GM23248 (cell line): ENCODE data around the gene PLA2G12B. TPM values are rescaled to one million over a fixed set of nuclear protein-coding genes. Genes with fewer than 3 reads are reported as not detected.

ENCODE experiments used
- DNase-seq: peaks from one replicate; pipeline ENCODE4 v3.0.0-alpha.2; 2015
- H2AFZ ChIP-seq: fragments of 200-600 bp; sonication (generic); 2 replicates; pipeline ENCODE4 v1.6.1; 2016; ENCODE audit warnings: antibody characterized with exemption
- H3F3A ChIP-seq: fragments of 200-600 bp; sonication (generic); 2 replicates; pipeline ENCODE4 v1.6.1; 2016; ENCODE audit warnings: mild to moderate bottlenecking, antibody characterized with exemption, mixed run types; ENCODE audit not compliant: insufficient read depth
- H3K27ac ChIP-seq: fragments of 200-600 bp; sonication (generic); 2 replicates; pipeline ENCODE4 v1.5.1; 2016; ENCODE audit warnings: mild to moderate bottlenecking
- H3K27me3 ChIP-seq: fragments of 200-600 bp; sonication (generic); replicated peaks from 2 replicates; pipeline ENCODE4 v1.6.1; 2016; ENCODE audit warnings: mild to moderate bottlenecking; ENCODE audit not compliant: insufficient read depth
- H3K36me3 ChIP-seq: fragments of 200-600 bp; sonication (generic); 2 replicates; pipeline ENCODE4 v1.6.1; 2016; ENCODE audit warnings: low read depth, mild to moderate bottlenecking
- H3K4me1 ChIP-seq: fragments of 200-600 bp; sonication (generic); 2 replicates; pipeline ENCODE4 v1.6.1; 2016; ENCODE audit warnings: mild to moderate bottlenecking; ENCODE audit not compliant: insufficient read depth
- H3K4me2 ChIP-seq: fragments of 200-600 bp; sonication (generic); one replicate; pipeline ENCODE4 v1.6.1; 2016; ENCODE audit warnings: mild to moderate bottlenecking; ENCODE audit not compliant: unreplicated experiment
- H3K4me3 ChIP-seq: fragments of 200-600 bp; sonication (generic); 2 replicates; pipeline ENCODE4 v1.5.1; 2016; ENCODE audit warnings: mild to moderate bottlenecking
- H3K79me2 ChIP-seq: fragments of 200-600 bp; sonication (generic); 2 replicates; pipeline ENCODE4 v1.6.1; 2016; ENCODE audit warnings: mild to moderate bottlenecking; ENCODE audit not compliant: insufficient read depth
- H3K9ac ChIP-seq: fragments of 200-600 bp; sonication (generic); 2 replicates; pipeline ENCODE4 v1.6.1; 2016; ENCODE audit warnings: mild to moderate bottlenecking
- H3K9me2 ChIP-seq: fragments of 200-600 bp; sonication (generic); 2 replicates; pipeline ENCODE4 v1.6.1; 2016; ENCODE audit warnings: mixed run types, mild to moderate bottlenecking, moderate library complexity; ENCODE audit not compliant: insufficient read depth
- H3K9me3 ChIP-seq: fragments of 200-600 bp; sonication (generic); one replicate; pipeline ENCODE4 v1.6.1; 2017; ENCODE audit warnings: low read depth
- H4K20me1 ChIP-seq: fragments of 200-600 bp; sonication (generic); 2 replicates; pipeline ENCODE4 v1.6.0; 2016; ENCODE audit not compliant: insufficient read depth
- EZH2 ChIP-seq: fragments of 200-600 bp; sonication (generic); IDR thresholded peaks from 2 replicates; pipeline ENCODE4 v1.6.1; 2018; ENCODE audit warnings: antibody characterized with exemption, mild to moderate bottlenecking; ENCODE audit not compliant: insufficient read depth, poor library complexity, severe bottlenecking
- EZH2phosphoT487 ChIP-seq: fragments of 200-600 bp; sonication (generic); IDR thresholded peaks from 2 replicates; pipeline ENCODE4 v1.6.1; 2018; ENCODE audit warnings: antibody characterized with exemption, moderate library complexity, mild to moderate bottlenecking, low read depth; ENCODE audit not compliant: insufficient read depth
- WGBS, 2 experiments: methylation state at CpG; one replicate each; pipeline ENCODE4 v1.1.6; 2015 to 2017; ENCODE audit warnings: low lambda C conversion rate in 2 of 2, low coverage in 1 of 2; ENCODE audit errors: missing lambda C conversion rate in 2 of 2; 5-methylcytosine and 5-hydroxymethylcytosine counted together
- in situ Hi-C: fragments of 300-500 bp; cut with MboI; formaldehyde crosslinking; loops from 2 replicates; pipeline ENCODE4 v1.15.0; 2020
- polyA plus RNA-seq: library from polyadenylated mRNA; unstranded; fragments of >200 nt; fragmentation: Nextera tagmentation; extraction: Ambion mirVana; gene quantifications from 2 replicates; pipeline ENCODE4 v1.2.1, GENCODE V29; 2016
- total RNA-seq: library from RNA; depleted of rRNA; stranded (reverse); fragments of >200 nt; shearing (Covaris generic); gene quantifications from 2 replicates; pipeline ENCODE4 v1.2.3, GENCODE V29; 2014

The PLA2G12B gene
- total and polyA plus RNA-seq, 2 experiments from 2014 or later = not detected

GRCh38 chr10:72981882-72982529 lies 27.4 kb upstream of the PLA2G12B start:
- DNase-seq = no peak
- H2AFZ ChIP-seq = no peak overlapping the region
- H3K4me2 ChIP-seq = no peak overlapping the region
- in situ Hi-C loops = no loop called here
- H3K36me3 ChIP-seq = no peaks in the 10 kb centered on the region
- H3K9ac ChIP-seq = no peak overlapping the region
- TF ChIP-seq EZH2 = no peak
- no peak for TF ChIP-seq EZH2phosphoT487
- no peaks in the 10 kb centered on the region for H3K27me3 ChIP-seq
- H3K79me2 ChIP-seq = no peaks in the 10 kb centered on the region
- no peaks in the 10 kb centered on the region for H3K9me2 ChIP-seq
- H3K4me3 ChIP-seq = no peak overlapping the region
- H3K4me1 ChIP-seq = no peaks in the 10 kb centered on the region
- peaks cover 36% of the 10 kb centered on the region for H3F3A ChIP-seq
- H3K27ac ChIP-seq = no peak overlapping the region
- 92 to 93% methylated on average over 2 of the region's 2 CpGs for WGBS, 2 experiments
- H4K20me1 ChIP-seq = no peaks in the 10 kb centered on the region
- peaks cover 9% of the 10 kb centered on the region for H3K9me3 ChIP-seq

GRCh38 chr10:72981028-72981881 lies 26.6 kb upstream of the PLA2G12B start:
- no peaks in the 10 kb centered on the region for H3K36me3 ChIP-seq
- H3K9me2 ChIP-seq = no peaks in the 10 kb centered on the region
- no peak for TF ChIP-seq EZH2phosphoT487
- no peak for TF ChIP-seq EZH2
- H4K20me1 ChIP-seq = no peaks in the 10 kb centered on the region
- no peaks in the 10 kb centered on the region for H3K4me1 ChIP-seq
- no peak overlapping the region for H3K9ac ChIP-seq
- H3K9me3 ChIP-seq = peaks cover 12% of the 10 kb centered on the region
- no peaks in the 10 kb centered on the region for H3K79me2 ChIP-seq
- WGBS, 2 experiments = 77 to 78% methylated on average over 4 of the region's 4 CpGs
- H3K4me2 ChIP-seq = no peak overlapping the region
- no peak overlapping the region for H3K27ac ChIP-seq
- no peak for DNase-seq
- H3F3A ChIP-seq = peaks cover 29% of the 10 kb centered on the region; the same call in 1 of the 2 replicates
- no peak overlapping the region for H2AFZ ChIP-seq
- no peaks in the 10 kb centered on the region for H3K27me3 ChIP-seq
- in situ Hi-C loops = no loop called here
- no peak overlapping the region for H3K4me3 ChIP-seq

- H3K9me3 ChIP-seq = peaks cover 12% of the 10 kb centered on the region
- no peak overlapping the region for H3K4me2 ChIP-seq
- no peaks in the 10 kb centered on the region for H4K20me1 ChIP-seq
- H3K27ac ChIP-seq = no peak overlapping the region
- H3K79me2 ChIP-seq = no peaks in the 10 kb centered on the region
- peaks cover 20% of the 10 kb centered on the region; the same call in 1 of the 2 replicates for H3F3A ChIP-seq
- in situ Hi-C loops = no loop called here
- no peak overlapping the region for H3K4me3 ChIP-seq
- no peak for DNase-seq
- no peaks in the 10 kb centered on the region for H3K27me3 ChIP-seq
- H3K9ac ChIP-seq = no peak overlapping the region
- no peak overlapping the region for H2AFZ ChIP-seq
- WGBS, 2 experiments = 75% methylated on average over 2 of the region's 2 CpGs
- no peak for TF ChIP-seq EZH2
- no peak for TF ChIP-seq EZH2phosphoT487
- no peaks in the 10 kb centered on the region for H3K9me2 ChIP-seq
- no peaks in the 10 kb centered on the region for H3K36me3 ChIP-seq
- H3K4me1 ChIP-seq = no peaks in the 10 kb centered on the region
Observed at GRCh38 chr10:72980348-72980747, 25.7 kb upstream of the PLA2G12B start.

- in situ Hi-C loops = no loop called here
- Histone ChIP-seq H3K27ac (no peak overlapping the region), H3K9me3 (peaks cover 12% of the 10 kb centered on the region), H3K27me3 (no peaks in the 10 kb centered on the region), H3K9me2 (no peaks in the 10 kb centered on the region), H2AFZ (no peak overlapping the region), H3K4me2 (no peak overlapping the region), H3K79me2 (no peaks in the 10 kb centered on the region), H3F3A (peaks cover 14% of the 10 kb centered on the region; the same call in 1 of the 2 replicates), H3K4me3 (no peak overlapping the region), H3K9ac (no peak overlapping the region), H3K4me1 (no peaks in the 10 kb centered on the region), H4K20me1 (no peaks in the 10 kb centered on the region), H3K36me3 (no peaks in the 10 kb centered on the region)
- no peak for DNase-seq
- TF ChIP-seq EZH2phosphoT487 (no peak), EZH2 (no peak)
Observed at GRCh38 chr10:72979709-72980108, 25.1 kb upstream of the PLA2G12B start.
